K562 (cell line): ENCODE measurements around the gene MAP3K13. TPM values are rescaled to one million over a fixed set of nuclear protein-coding genes. Genes with fewer than 3 reads are reported as not detected.

Source experiments
- ATAC-seq: fragments of 200-7000 bp; cut with Tn5 transposase; 3 replicates; pipeline ENCODE4 v1.9.1; 2020; ENCODE audit warnings: moderate library complexity
- BruUV-seq: library from RNA; stranded (reverse); fragments of 400-500 nt; replicated peaks from 2 replicates; lab custom pipeline; 2021; lab: Mats Ljungman, UMichigan
- CTCF ChIA-PET: fragments of 300-600 bp; formaldehyde crosslinking; extraction: SDS; loops from one replicate; lab custom pipeline; 2021; ENCODE audit warnings: low intra/inter-chr PET ratio; lab: Yijun Ruan, JAX
- POLR2A ChIA-PET: fragments of 300-600, 350-650 bp; sonication (Branson Sonifier 250); formaldehyde crosslinking; extraction: SDS; loops from one replicate; lab custom pipeline; 2021; ENCODE audit warnings: antibody characterized with exemption, inconsistent platforms; lab: Yijun Ruan, JAX
- DNase-seq, 4 experiments: peaks; one replicate each; pipeline versions ENCODE4 v3.0.0 to v3.0.0-alpha.2; 2011 to 2018; ENCODE audit warnings: low spot score in 3 of 4, mixed read lengths in 3 of 4; ENCODE audit errors: extremely low read depth in 1 of 4
- FAIRE-seq: peaks from 2 replicates; lab custom pipeline; 2011; peaks lifted over from hg19 to GRCh38; lab: Jason Lieb, UNC
- H2AFZ ChIP-seq: 2 replicates; pipeline ENCODE4 v1.6.0; 2011; ENCODE audit warnings: low read depth, low read length, control low read depth, inconsistent platforms
- H3K27ac ChIP-seq: fragments of 200-600 bp; 3 replicates; pipeline ENCODE4 v1.8.0; 2011; ENCODE audit warnings: low read depth, mild to moderate bottlenecking, control low read depth, inconsistent platforms, low read length, moderate library complexity, mixed read lengths; ENCODE audit errors: extremely low read depth
- H3K27me3 ChIP-seq, 2 experiments: fragments of 300-600 bp in 1 of 2; 2 replicates in 1 of 2; 3 replicates in 1 of 2; pipeline versions ENCODE4 v1.6.0 to v1.8.0; 2011; ENCODE audit warnings: inconsistent platforms in 2 of 2, low read length in 2 of 2, mild to moderate bottlenecking in 1 of 2, mixed read lengths in 1 of 2, moderate library complexity in 1 of 2; ENCODE audit not compliant: control insufficient read depth in 2 of 2, insufficient read depth in 2 of 2
- H3K36me3 ChIP-seq: fragments of 300-600 bp; 3 replicates; pipeline ENCODE4 v1.8.0; 2011; ENCODE audit warnings: mild to moderate bottlenecking, low read length, inconsistent platforms; ENCODE audit not compliant: control insufficient read depth, insufficient read depth
- H3K4me1 ChIP-seq, 2 experiments: fragments of 200-600 bp in 1 of 2; replicated peaks in 1 of 2; 2 replicates in 1 of 2; 3 replicates in 1 of 2; pipeline versions ENCODE4 v1.5.1 to v1.8.0; 2011; ENCODE audit warnings: inconsistent platforms in 2 of 2, low read length in 2 of 2, mild to moderate bottlenecking in 1 of 2, mixed read lengths in 1 of 2, moderate library complexity in 1 of 2; ENCODE audit not compliant: control insufficient read depth in 2 of 2, insufficient read depth in 2 of 2
- H3K4me2 ChIP-seq: 2 replicates; pipeline ENCODE4 v1.6.1; 2011; ENCODE audit warnings: low read length, control low read depth, inconsistent platforms, mixed read lengths; ENCODE audit not compliant: insufficient read depth
- H3K4me3 ChIP-seq: fragments of 200-600 bp; sonication (generic), shearing (Covaris generic); 2 replicates; pipeline ENCODE4 v1.5.1; 2016; ENCODE audit warnings: control low read depth, inconsistent platforms
- H3K79me2 ChIP-seq: fragments of 200-600 bp; 3 replicates; pipeline ENCODE4 v1.8.0; 2011; ENCODE audit warnings: low read length, inconsistent platforms; ENCODE audit not compliant: control insufficient read depth, insufficient read depth
- H3K9ac ChIP-seq, 2 experiments: 2 replicates each; pipeline versions ENCODE4 v1.6.0 to v1.6.1; 2011; ENCODE audit warnings: low read depth in 2 of 2, low read length in 2 of 2, control low read depth in 1 of 2, inconsistent platforms in 1 of 2, mild to moderate bottlenecking in 1 of 2, mixed read lengths in 1 of 2; ENCODE audit not compliant: insufficient read depth in 1 of 2
- H3K9me1 ChIP-seq: one replicate; pipeline ENCODE4 v1.6.0; 2011; ENCODE audit warnings: inconsistent platforms, mild to moderate bottlenecking, low read length, moderate library complexity; ENCODE audit not compliant: control insufficient read depth, insufficient read depth
- H3K9me3 ChIP-seq: replicated peaks from 2 replicates; pipeline ENCODE4 v1.5.1; 2011; ENCODE audit warnings: low read depth, low read length, inconsistent platforms; ENCODE audit not compliant: control insufficient read depth, insufficient read depth
- H4K20me1 ChIP-seq: replicated peaks from 2 replicates; pipeline ENCODE4 v1.6.1; 2011; ENCODE audit warnings: low read length, inconsistent platforms, mixed read lengths; ENCODE audit not compliant: control insufficient read depth, insufficient read depth
- ARHGAP35 ChIP-seq: fragments of 450-650 bp; IDR thresholded peaks from 2 replicates; pipeline ENCODE4 v1.6.1; 2018; ENCODE audit not compliant: partially characterized antibody
- MNT ChIP-seq, 2 experiments: fragments of 450-650 bp; conservative IDR thresholded peaks; 2 replicates each; pipeline ENCODE4 v1.6.1; 2017; ENCODE audit warnings: mild to moderate bottlenecking in 2 of 2, moderate library complexity in 2 of 2
- PKNOX1 ChIP-seq: fragments of 450-650 bp; IDR thresholded peaks from 2 replicates; pipeline ENCODE4 v1.6.1; 2016
- ZNF133 ChIP-seq: fragments of 250-450 bp; sonication (Bioruptor Pico); IDR thresholded peaks from 2 replicates; pipeline ENCODE4 v1.4.0; 2020; ENCODE audit warnings: mild to moderate bottlenecking
- WGBS: fragments of 100-300 bp; shearing (Covaris generic); methylation state at CpG from one replicate; pipeline ENCODE4 v1.1.6; 2016; ENCODE audit warnings: low coverage, mixed read lengths; ENCODE audit not compliant: insufficient coverage; ENCODE audit errors: missing lambda C conversion rate; 5-methylcytosine and 5-hydroxymethylcytosine counted together
- in situ Hi-C: fragments of 300-500 bp; cut with MboI; formaldehyde crosslinking; loops from 4 replicates; pipeline ENCODE4 v1.15.0; 2018; ENCODE audit warnings: inconsistent platforms, mixed read lengths
- intact Hi-C: fragments of 100-400 bp; cut with micrococcal nuclease; formaldehyde crosslinking; loops from 2 replicates; pipeline ENCODE4 v1.14.2; 2022
- polyA plus RNA-seq, 8 experiments: library from polyadenylated mRNA; depleted of rRNA in 4 of 8; stranded (reverse) in 5 of 8; unstranded in 3 of 8; fragments of >200 nt; fragmentation: Nextera tagmentation in 2 of 8; fragmentation: Illumina TruSeq in 1 of 8; extraction: Ambion mirVana in 2 of 8; extraction: Trizol in 1 of 8; gene quantifications; 2 replicates each; pipeline versions ENCODE4 v1.2.1 to v1.2.3, GENCODE V29; 2011 to 2014; ENCODE audit warnings: inconsistent platforms in 1 of 8, missing spikeins in 1 of 8
- total RNA-seq, 7 experiments: library from RNA; depleted of rRNA in 6 of 7; stranded (reverse); fragments of >200 nt in 6 of 7; fragmentation: Illumina TruSeq in 2 of 7; extraction: Trizol in 2 of 7; gene quantifications; 2 replicates each; pipeline versions ENCODE4 v1.2.1 to v1.2.3, GENCODE V29; 2011 to 2021; ENCODE audit warnings: low replicate concordance in 1 of 7

The MAP3K13 gene
- total and polyA plus RNA-seq, 9 of the 15 experiments (the other 6 are each of a cell fraction or from before 2014, with no cell fraction given) = 0.04 to 0.32 (median 0.15) TPM; not detected in 2

- Histone ChIP-seq H3K27ac (no peak overlapping the region), H3K9me1 (no peaks in the 10 kb centered on the region), H3K27me3 (peaks cover 0 to 5% of the 10 kb centered on the region in 2 experiments; a peak in 1 of 5 replicates), H3K9ac (no peak overlapping the region), H3K9me3 (no peaks in the 10 kb centered on the region), H3K4me3 (no peak overlapping the region), H2AFZ (0 out of 2 replicates have a peak overlapping the region, but pooled peaks have one; percentile 6), H3K79me2 (no peaks in the 10 kb centered on the region), H3K4me2 (no peak overlapping the region), H4K20me1 (no peaks in the 10 kb centered on the region), H3K36me3 (no peaks in the 10 kb centered on the region), H3K4me1 (no peaks in the 10 kb centered on the region)
- CTCF ChIA-PET = interaction anchor here (0.8 kb wide), 1 partner anchor 222 kb away, joined by 3 read pairs; no protein-coding TSS in a partner anchor
- BruUV-seq = no TSS peak
- TF ChIP-seq ZNF133 (CRISPR knock-in tag) (no peak), MNT (conservative IDR thresholded peaks at IDR 0.05) (no peak), PKNOX1 (0 out of 2 replicates have a peak, but pooled peaks have one; percentile 24), ARHGAP35 (no peak)
- no peak for DNase-seq
- intact Hi-C loops (loop anchor here (5.0 kb wide), 1 partner anchor 204 kb away; no protein-coding TSS in a partner anchor), in situ Hi-C loops (no loop called here)
- POLR2A ChIA-PET = interaction anchor here (0.6 kb wide), 1 partner anchor 231 kb away, joined by 3 read pairs; no protein-coding TSS in a partner anchor
- no peak for FAIRE-seq
- 44% methylated on average over 5 of the region's 5 CpGs for WGBS
- no peak for ATAC-seq
These were observed 9.7 kb upstream of the MAP3K13 start for GRCh38 chr3:185353225-185353624.
